ENCODE results near the gene CTAGE1. TPM values are rescaled to one million over a fixed set of nuclear protein-coding genes. Genes with fewer than 3 reads are reported as not detected.
A peak's percentile ranks its signal among the peaks of the same experiment; 100 is the strongest.

Gene CTAGE1
- total and polyA plus RNA-seq, 4 donors, result 0.06 TPM; not detected in 3

DNA sequence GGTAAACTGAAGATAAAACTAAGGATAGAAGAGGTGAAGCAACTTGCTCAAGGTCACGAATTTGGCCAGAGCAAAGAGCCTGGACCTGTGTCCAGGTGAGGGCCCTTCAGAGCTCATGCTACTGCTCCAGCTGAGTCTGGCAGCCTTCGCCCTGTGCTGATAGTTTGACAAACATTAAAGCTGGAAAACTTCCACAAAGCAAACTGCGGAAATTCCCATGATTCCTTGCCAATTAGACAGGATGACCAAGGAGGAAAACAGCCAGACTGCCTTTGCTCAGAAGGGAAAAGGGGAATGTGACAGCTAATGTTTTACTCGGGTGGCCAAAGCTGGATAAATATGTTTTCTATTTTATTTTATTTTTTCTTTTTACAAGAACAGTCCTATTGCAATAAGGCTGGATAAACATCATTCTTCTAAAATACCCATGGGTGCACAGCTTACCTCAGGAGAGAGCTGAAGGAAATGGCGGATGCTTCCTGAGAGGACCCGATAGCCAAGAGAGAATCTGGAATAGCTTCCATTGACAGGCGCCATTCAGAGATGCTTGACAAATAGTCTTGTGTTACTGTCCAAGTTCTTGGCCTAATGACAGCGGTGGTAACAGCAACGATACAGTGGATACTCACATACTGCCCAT, 5.3 kb upstream of the CTAGE1 start:
- peak; percentile 47 to 82 (median 74) for DNase-seq
- no peak overlapping the region for H3K4me3 ChIP-seq
- ATAC-seq (ENCODE audit: insufficient read depth, low FRiP score), result no peak
- H3K4me1 ChIP-seq (ENCODE audit: control insufficient read depth in 5 of 5, insufficient read depth in 5 of 5, low read length in 5 of 5), result peaks cover 0 to 11% (median 3%) of the 10 kb centered on the region in 5 donors
- peak overlapping the region in 1 of 2 donors; percentile 55 for H3K27ac ChIP-seq (ENCODE audit: low read depth in 1 of 2, low read length in 1 of 2)
- no peaks in the 10 kb centered on the region for H3K27me3 ChIP-seq (ENCODE audit: control insufficient read depth in 3 of 3, insufficient read depth in 3 of 3, low read length in 2 of 3)
- H3K36me3 ChIP-seq (ENCODE audit: control insufficient read depth in 4 of 4, insufficient read depth in 4 of 4, low read length in 4 of 4), result no peaks in the 10 kb centered on the region
- no peaks in the 10 kb centered on the region for H3K9me3 ChIP-seq (ENCODE audit: control insufficient read depth in 4 of 4, insufficient read depth in 3 of 4, low read length in 3 of 4)
- TF ChIP-seq, protein P1, sequence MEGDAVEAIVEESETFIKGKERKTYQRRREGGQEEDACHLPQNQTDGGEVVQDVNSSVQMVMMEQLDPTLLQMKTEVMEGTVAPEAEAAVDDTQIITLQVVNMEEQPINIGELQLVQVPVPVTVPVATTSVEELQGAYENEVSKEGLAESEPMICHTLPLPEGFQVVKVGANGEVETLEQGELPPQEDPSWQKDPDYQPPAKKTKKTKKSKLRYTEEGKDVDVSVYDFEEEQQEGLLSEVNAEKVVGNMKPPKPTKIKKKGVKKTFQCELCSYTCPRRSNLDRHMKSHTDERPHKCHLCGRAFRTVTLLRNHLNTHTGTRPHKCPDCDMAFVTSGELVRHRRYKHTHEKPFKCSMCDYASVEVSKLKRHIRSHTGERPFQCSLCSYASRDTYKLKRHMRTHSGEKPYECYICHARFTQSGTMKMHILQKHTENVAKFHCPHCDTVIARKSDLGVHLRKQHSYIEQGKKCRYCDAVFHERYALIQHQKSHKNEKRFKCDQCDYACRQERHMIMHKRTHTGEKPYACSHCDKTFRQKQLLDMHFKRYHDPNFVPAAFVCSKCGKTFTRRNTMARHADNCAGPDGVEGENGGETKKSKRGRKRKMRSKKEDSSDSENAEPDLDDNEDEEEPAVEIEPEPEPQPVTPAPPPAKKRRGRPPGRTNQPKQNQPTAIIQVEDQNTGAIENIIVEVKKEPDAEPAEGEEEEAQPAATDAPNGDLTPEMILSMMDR (IDR thresholded peaks at IDR 0.05; ENCODE audit: control extremely low read depth, extremely low read depth), result no peak
- 46 to 65% methylated on average over 9 of the region's 9 CpGs for WGBS, 2 donors
- H3K9ac ChIP-seq (ENCODE audit: insufficient read depth in 1 of 2, low read length in 2 of 2), result no peak overlapping the region

- Histone ChIP-seq H3K27ac (ENCODE audit: low read depth in 1 of 2, low read length in 1 of 2) (no peak overlapping the region), H3K9ac (ENCODE audit: insufficient read depth in 1 of 2, low read length in 2 of 2) (no peak overlapping the region), H3K9me3 (ENCODE audit: control insufficient read depth in 4 of 4, insufficient read depth in 3 of 4, low read length in 3 of 4) (no peaks in the 10 kb centered on the region), H3K4me1 (ENCODE audit: control insufficient read depth in 5 of 5, insufficient read depth in 5 of 5, low read length in 5 of 5) (peaks cover 0 to 9% (median 3%) of the 10 kb centered on the region in 5 donors), H3K27me3 (ENCODE audit: control insufficient read depth in 3 of 3, insufficient read depth in 3 of 3, low read length in 2 of 3) (no peaks in the 10 kb centered on the region), H3K36me3 (ENCODE audit: control insufficient read depth in 4 of 4, insufficient read depth in 4 of 4, low read length in 4 of 4) (no peaks in the 10 kb centered on the region), H3K4me3 (no peak overlapping the region)
- 93 to 96% methylated on average over 2 of the region's 2 CpGs for WGBS, 2 donors
- no peak for DNase-seq
- TF ChIP-seq, protein P1 (IDR thresholded peaks at IDR 0.05; ENCODE audit: control extremely low read depth, extremely low read depth), result no peak
- no peak for ATAC-seq (ENCODE audit: insufficient read depth, low FRiP score)
Observed at GRCh38 chr18:22420652-22421051, 2.9 kb upstream of the CTAGE1 start.

DNA sequence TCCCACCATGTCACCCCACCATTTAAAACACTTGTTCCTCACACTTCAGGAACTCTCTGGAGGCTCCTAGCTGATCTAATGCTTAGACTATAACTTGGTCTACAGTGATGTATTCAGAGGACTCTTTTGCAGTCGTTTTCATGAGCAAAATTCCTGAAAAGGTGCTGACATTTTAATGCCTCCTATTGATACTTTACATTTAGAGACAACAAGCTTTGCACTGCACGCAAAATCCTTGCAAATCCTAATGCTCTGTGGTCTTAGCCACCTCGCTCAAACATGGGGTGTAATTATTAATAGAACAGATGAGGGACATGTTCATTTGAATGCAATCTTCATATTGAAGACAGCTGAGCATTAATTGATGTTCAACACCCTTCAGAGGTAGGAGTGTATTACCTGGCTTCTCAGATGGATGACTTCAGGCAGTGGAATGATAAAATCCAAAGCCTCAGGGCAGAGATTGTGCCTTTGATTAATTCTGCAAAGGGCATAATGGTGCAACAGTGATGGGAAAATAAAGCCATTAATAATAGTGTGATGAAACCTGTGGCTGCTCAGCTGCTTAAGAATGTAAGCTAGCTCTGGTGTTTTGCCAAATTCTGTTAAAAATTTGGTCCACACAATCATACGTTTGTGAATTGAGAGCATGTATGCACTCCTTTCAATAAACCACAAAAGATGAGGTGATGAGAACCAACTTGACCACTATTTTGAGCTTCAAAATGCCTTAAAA, 5.4 kb downstream of the CTAGE1 start:
- ATAC-seq (ENCODE audit: insufficient read depth, low FRiP score), result no peak
- Histone ChIP-seq H3K9me3 (ENCODE audit: control insufficient read depth in 4 of 4, insufficient read depth in 3 of 4, low read length in 3 of 4) (peaks cover 0 to 2% (median 0%) of the 10 kb centered on the region in 4 donors), H3K4me3 (no peak overlapping the region), H3K27ac (ENCODE audit: low read depth in 1 of 2, low read length in 1 of 2) (no peak overlapping the region), H3K4me1 (ENCODE audit: control insufficient read depth in 5 of 5, insufficient read depth in 5 of 5, low read length in 5 of 5) (peaks cover 0 to 12% (median 4%) of the 10 kb centered on the region in 5 donors), H3K9ac (ENCODE audit: insufficient read depth in 1 of 2, low read length in 2 of 2) (no peak overlapping the region), H3K27me3 (ENCODE audit: control insufficient read depth in 3 of 3, insufficient read depth in 3 of 3, low read length in 2 of 3) (no peaks in the 10 kb centered on the region), H3K36me3 (ENCODE audit: control insufficient read depth in 4 of 4, insufficient read depth in 4 of 4, low read length in 4 of 4) (no peaks in the 10 kb centered on the region)
- DNase-seq, result peak in 1 of 3 donors; percentile 30
- TF ChIP-seq, protein P1 (IDR thresholded peaks at IDR 0.05; ENCODE audit: control extremely low read depth, extremely low read depth), result no peak
- WGBS, 2 donors, result 74 to 83% methylated on average over 4 of the region's 4 CpGs

Measured in lung (tissue), 12 donors.